HG03139 (cell line): ENCODE results near the gene CPA5.
"Not testable (repeated sequence)": the region's sequence is repeated elsewhere in the genome, so short reads cannot be mapped to it uniquely, and the experiment has no call there.

Experiments used
- ATAC-seq: cut with Tn5 transposase; IDR thresholded peaks from one replicate; pipeline ENCODE4 v1.9.1; 2021; ENCODE audit not compliant: unreplicated experiment

The CPA5 gene, protein sequence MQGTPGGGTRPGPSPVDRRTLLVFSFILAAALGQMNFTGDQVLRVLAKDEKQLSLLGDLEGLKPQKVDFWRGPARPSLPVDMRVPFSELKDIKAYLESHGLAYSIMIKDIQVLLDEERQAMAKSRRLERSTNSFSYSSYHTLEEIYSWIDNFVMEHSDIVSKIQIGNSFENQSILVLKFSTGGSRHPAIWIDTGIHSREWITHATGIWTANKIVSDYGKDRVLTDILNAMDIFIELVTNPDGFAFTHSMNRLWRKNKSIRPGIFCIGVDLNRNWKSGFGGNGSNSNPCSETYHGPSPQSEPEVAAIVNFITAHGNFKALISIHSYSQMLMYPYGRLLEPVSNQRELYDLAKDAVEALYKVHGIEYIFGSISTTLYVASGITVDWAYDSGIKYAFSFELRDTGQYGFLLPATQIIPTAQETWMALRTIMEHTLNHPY

DNA sequence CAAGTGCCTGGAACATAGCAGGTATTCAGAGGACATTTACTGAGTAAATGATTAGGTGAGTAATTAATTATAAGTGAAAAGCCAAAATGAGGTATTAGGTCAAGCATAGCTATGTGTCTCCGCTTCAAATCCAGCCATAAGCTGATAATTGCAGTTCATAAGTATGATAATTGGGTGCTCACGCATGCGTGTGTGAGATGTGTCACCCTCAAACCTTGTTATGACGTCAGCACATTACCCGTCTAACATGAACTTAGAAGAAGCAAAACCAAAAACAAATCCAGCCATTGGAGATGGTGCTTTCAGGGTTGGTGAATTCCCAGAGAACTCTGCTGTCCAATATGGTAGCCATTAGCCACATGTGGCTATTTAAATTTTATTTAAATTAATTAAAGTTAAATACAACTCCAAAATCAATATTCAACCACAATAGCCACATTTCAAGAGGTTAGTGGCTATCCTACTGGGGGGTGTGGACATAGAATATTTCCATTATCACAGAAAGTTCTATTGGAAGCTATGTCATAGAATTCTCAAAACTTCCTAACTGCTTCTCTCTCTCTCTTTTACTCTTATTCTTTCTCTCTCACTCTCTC is at the start of gene CPA5:
Gene CPA5 (plus strand): TSS at position 546 of the 596 bp plus-strand sequence. CDS start 1,670 bp downstream, outside the sequence.
- ATAC-seq, result no peak

- no peak for ATAC-seq
These were observed 48.2 kb upstream of the CPA5 start for GRCh38 chr7:130296221-130296951.

GRCh38 chr7:130297628-130298543 is 46.7 kb upstream of the CPA5 start:
- no peak for ATAC-seq

- ATAC-seq, result no peak
These were observed 45.9 kb upstream of the CPA5 start for GRCh38 chr7:130298544-130299326.

DNA sequence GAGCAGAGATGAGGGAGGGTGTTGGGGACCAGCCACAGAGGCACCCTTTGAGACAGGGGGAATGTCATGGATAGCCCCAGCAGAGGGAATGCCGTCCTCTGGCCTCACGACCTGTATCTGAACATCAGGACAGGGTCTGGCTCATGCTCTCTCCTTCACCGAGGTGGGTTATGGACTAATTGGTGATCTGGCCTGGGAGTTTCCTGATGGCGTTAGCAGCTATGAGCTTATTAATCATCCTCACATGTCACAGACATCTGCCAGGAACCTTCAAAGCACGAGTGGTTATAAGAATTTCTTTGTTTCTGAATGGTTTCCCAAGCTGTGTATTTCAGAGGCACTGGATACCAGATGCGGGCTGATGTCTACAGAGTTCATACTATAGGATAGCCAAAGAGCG is 44.8 kb upstream of the CPA5 start:
- no peak for ATAC-seq

- no peak for ATAC-seq
These were observed 43.1 kb upstream of the CPA5 start for GRCh38 chr7:130301501-130302020.

DNA sequence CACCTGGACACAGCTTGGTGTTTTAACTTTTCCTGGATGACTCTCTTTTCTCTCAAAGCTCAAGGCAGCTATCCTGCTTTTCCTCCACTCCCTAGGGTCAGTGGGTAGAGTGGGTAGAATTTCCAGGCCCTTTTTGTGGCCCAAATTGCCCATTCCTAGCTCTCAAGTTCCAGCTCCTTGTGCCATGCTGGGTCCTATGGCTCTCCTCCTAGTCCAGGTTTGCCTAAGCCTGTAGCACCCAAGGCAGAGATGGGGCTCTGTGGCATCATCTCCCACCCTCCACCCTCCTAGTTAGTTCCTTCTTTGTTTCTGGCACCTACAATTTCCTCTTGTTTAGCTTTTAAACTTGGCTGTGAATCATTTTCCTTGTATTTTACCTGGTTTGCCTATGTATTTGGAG is 42.0 kb upstream of the CPA5 start:
- ATAC-seq, result no peak

DNA sequence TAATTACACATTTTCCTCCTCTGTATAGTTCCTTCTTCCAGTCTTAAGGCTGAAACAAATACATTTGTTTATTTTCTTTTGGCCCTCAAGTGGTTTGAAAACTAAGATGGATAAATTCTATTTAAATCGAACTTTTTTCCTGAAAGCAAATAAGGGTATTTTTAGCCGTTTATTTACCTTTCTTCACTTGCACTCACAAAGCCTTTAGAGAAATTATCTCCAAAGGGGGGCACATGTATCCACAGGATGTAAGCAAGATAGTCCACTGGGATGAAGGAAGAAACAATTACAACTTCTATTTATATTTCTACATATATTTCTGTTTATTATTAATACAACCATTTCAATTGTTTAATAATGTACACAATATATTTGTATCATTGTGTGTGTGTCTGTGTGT is 41.5 kb upstream of the CPA5 start:
- ATAC-seq, result no peak

- ATAC-seq, result no peak
These were observed 41.1 kb upstream of the CPA5 start for GRCh38 chr7:130303551-130303950.

DNA sequence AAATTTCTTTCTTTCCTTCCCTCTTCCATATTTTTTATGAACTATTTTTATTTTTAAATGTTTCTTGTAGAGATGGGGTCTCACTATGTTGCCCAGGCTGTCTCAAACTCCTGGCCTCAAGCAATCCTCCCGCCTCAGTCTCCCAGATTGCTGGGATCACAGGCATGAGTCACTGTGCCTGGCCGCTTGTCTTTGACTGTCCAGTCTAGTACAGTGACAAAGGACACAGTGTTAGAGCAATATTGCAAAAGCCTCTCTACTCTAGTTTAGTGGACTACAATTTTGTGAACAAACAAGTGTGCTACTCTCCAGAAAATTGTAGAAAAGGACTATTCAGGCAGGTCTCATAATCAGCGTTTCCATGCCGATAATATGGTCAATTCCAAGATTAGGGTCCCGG is 40.6 kb upstream of the CPA5 start:
- no peak for ATAC-seq

GRCh38 chr7:130304878-130305277 is 39.7 kb upstream of the CPA5 start:
- no peak for ATAC-seq

- ATAC-seq, result no peak
These were observed 39.1 kb upstream of the CPA5 start for GRCh38 chr7:130305433-130306042.

GRCh38 chr7:130309986-130310385 is 34.6 kb upstream of the CPA5 start:
- no peak for ATAC-seq

DNA sequence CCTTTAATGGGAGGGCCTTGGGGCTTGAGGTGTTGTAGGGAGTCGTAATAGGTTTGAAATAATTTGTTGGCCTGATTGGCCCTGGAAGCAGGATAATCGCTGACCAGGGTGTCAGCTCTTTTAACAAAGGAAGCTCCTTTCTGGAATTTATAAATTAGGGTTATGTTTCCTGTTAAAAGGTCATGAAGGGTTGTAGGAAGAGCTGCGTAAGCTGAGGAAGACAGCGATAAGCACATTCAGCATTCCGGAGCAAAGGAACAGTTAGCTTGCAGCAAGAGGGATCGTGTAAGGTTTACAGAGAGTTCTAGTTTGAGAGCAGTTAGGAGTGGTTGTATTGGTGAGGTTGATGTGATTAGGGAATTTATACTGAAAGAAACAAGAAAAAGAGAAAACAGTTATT is 30.3 kb upstream of the CPA5 start:
- no peak for ATAC-seq

- ATAC-seq, result no peak
These were observed 25.1 kb upstream of the CPA5 start for GRCh38 chr7:130319541-130319940.

DNA sequence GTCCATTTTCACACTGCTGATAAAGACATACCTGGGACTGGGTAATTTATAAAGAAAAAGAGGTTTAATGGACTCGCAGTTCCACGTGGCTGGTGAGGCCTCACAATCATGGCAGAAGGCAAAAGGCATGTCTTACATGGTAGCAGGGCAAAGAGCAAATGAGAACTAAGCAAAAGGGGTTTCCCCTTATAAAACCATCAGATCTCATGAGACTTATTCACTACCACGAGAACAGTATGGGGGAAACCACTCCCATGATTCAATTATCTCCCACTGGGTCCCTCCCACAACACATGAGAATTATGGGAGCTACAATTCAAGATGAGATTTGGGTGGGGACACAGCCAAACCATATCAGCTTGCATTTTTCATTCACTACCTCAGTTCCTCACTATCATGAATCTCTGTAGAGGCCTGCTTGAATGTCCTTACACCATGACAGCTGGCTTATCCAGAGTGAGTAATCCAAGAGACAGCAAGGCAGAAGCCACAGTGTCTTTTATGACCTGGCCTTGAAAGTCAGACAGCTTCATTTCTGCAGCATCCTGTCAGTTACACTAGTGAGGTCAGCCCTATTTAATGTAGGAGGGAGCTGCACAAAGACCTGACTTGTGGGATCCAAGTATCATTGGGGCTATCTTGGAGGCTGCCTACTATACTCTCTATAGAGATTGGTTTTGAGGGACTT is 22.9 kb upstream of the CPA5 start:
- ATAC-seq, result not testable (repeated sequence)

DNA sequence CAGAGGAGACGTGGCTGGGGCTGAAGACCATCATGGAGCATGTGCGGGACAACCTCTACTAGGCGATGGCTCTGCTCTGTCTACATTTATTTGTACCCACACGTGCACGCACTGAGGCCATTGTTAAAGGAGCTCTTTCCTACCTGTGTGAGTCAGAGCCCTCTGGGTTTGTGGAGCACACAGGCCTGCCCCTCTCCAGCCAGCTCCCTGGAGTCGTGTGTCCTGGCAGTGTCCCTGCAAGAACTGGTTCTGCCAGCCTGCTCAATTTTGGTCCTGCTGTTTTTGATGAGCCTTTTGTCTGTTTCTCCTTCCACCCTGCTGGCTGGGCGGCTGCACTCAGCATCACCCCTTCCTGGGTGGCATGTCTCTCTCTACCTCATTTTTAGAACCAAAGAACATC is 22.0 kb upstream of the CPA5 start:
- ATAC-seq, result no peak

GRCh38 chr7:130324306-130324943 is 20.2 kb upstream of the CPA5 start:
- no peak for ATAC-seq
